Measurements from ENCODE around the gene CTDP1.

The CTDP1 gene, protein sequence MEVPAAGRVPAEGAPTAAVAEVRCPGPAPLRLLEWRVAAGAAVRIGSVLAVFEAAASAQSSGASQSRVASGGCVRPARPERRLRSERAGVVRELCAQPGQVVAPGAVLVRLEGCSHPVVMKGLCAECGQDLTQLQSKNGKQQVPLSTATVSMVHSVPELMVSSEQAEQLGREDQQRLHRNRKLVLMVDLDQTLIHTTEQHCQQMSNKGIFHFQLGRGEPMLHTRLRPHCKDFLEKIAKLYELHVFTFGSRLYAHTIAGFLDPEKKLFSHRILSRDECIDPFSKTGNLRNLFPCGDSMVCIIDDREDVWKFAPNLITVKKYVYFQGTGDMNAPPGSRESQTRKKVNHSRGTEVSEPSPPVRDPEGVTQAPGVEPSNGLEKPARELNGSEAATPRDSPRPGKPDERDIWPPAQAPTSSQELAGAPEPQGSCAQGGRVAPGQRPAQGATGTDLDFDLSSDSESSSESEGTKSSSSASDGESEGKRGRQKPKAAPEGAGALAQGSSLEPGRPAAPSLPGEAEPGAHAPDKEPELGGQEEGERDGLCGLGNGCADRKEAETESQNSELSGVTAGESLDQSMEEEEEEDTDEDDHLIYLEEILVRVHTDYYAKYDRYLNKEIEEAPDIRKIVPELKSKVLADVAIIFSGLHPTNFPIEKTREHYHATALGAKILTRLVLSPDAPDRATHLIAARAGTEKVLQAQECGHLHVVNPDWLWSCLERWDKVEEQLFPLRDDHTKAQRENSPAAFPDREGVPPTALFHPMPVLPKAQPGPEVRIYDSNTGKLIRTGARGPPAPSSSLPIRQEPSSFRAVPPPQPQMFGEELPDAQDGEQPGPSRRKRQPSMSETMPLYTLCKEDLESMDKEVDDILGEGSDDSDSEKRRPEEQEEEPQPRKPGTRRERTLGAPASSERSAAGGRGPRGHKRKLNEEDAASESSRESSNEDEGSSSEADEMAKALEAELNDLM

DNA sequence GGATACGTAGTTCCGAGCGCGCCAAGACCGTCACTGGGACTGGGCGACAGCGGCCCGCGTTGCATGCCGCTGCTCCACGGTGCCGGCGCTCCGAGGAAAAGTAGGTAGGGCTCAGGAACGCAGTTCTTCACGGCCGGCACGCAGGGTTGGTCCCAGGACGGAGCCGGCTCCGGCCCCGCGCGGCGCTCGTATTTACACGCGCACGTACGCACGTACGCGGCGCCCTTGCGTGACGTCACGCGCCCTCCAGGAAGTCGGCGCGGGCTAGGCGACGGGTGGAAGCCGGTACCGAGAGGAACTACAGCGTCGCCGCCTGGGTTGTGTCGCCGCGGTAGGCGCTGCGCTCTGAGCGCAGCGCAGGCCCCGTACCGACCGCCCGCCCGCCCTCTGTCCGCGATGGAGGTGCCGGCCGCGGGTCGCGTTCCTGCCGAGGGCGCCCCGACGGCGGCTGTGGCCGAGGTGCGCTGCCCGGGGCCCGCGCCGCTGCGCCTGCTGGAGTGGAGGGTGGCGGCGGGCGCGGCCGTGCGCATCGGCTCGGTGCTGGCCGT lies at the start of gene CTDP1:
Gene CTDP1, plus strand, starts transcription at position 252 of the 548 bp plus-strand sequence. Its CDS starts 145 bp downstream, at position 397.
- DNase-seq = peak; percentile 94

DNA sequence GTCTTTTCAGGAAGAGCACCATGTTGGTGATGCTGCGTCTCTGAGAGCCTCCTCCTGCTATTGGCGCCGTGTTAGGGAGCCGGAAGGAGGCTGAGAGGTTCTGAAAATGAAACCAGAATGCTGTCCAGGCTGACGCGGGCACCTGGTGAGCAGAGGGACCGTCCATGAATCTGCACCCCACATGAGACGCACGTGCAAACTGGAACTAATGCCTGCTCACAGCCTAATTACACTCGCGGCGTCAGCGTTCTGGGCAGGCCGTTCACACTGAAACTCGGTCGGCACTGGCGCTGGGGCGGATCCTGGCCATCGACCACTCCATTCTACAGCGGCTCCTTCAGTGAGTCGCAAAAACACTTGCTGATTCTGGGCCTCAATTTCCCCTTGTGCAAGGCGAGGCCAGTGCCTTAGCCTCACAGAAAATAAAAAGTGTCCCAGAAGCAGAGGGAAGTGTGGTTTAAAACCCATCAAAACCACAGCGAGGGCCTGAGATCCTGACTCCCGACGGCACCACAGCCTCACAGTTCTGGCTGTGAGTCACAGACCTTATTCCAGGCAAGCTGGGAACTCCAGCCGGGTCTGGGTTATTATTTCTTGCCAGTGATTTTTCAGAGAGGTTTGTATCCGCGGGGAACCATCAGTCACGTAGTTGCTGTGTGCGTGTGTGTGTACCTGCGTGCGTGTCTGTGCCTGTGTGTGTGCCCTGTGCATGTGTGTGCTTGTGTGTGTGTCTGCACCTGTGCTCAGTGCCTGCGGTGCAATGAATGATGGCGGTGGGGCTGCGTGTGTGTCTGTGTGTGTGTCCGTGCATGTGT lies 49.1 kb upstream of the CTDP1 start:
- no peak for DNase-seq

DNA sequence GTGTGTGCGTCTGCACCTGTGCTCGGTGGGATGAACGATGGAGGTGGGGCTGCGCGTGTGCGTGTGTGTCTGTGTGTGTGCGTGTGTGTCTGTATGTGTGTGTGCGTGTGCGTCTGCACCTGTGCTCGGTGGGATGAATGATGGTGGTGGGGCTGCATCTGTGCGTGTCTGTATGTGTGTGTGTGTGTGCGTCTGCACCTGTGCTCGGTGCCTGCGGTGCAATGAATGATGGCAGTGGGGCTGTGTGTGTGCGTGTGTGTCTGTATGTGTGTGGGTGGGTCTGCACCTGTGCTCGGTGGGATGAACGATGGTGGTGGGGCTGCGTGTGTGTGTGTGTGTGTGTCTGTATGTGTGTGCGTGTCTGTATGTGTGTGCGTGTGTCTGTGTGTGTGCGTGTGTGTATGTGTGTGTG lies 48.5 kb upstream of the CTDP1 start:
- no peak for DNase-seq

DNA sequence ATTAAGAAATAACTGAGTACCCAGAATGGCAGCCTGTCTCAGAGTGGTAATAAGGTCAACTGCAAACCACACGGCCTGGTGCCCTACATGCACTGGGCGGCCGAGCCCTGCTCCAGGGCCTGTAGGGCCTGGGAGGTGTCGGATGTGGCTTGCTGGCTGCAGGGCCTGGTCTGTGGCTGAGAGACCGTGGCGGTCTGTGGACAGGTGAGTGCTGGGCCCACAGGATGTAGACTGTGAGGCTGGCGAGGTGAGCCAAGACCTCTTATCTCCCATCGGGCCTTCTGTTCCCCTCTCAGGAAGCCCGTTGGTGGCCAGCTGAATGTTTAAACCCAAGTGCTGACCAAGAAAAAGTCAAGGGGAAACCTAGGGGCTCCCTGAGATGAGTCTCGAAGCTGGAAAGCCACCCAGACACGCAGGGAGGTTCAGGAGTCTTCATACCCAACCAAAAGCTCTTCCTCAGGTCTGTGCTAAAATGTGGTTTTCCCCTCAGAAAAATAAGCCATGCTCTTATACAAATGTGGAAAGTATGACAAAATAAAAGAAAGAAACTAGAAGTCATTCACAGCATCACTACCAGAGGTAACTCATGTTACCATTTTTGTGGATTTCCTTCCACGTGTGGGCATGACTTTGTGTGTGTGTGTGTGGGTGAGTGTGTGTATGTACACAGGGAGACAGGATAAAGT lies 47.7 kb upstream of the CTDP1 start:
- DNase-seq = no peak

DNA sequence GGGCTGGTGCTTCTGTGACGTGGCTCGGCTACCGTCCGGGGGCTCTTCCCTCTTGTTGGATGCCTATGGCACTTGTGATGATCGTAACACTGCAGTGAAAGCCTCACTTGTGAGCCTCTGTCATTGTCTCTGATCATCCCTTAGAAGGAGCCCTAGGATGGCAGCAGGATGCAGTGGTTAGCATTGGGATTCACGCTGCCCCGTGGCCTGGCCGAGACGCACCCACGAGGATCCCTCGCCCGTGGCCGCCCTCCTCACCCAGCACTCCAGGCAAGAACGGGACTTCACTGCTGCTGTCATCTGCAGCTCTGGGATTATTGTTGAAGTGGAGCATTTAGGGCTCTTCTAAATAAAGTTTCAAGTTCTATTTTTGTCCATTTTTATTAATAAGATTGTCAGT lies 46.8 kb upstream of the CTDP1 start:
- no peak for DNase-seq

DNA sequence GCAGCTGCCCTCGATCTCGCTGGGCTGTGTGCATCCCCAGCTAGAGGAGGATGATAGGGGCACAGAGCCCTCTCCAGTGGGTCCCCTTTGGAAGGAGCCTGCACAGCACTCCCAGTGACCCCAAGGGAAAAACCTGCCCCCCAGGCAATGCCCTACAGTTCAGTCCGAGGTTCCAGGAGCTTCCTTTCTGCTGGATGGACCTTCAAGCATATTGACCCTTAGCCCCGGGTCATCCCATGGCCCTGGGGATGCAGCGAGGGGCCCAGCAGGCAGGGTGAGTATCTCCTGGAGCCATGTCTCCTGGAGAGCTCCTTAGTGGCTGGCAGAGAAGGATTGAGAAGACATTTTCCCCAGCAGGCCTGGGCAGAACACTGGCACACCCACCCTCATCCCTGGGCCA lies 45.4 kb upstream of the CTDP1 start:
- no peak for DNase-seq

DNA sequence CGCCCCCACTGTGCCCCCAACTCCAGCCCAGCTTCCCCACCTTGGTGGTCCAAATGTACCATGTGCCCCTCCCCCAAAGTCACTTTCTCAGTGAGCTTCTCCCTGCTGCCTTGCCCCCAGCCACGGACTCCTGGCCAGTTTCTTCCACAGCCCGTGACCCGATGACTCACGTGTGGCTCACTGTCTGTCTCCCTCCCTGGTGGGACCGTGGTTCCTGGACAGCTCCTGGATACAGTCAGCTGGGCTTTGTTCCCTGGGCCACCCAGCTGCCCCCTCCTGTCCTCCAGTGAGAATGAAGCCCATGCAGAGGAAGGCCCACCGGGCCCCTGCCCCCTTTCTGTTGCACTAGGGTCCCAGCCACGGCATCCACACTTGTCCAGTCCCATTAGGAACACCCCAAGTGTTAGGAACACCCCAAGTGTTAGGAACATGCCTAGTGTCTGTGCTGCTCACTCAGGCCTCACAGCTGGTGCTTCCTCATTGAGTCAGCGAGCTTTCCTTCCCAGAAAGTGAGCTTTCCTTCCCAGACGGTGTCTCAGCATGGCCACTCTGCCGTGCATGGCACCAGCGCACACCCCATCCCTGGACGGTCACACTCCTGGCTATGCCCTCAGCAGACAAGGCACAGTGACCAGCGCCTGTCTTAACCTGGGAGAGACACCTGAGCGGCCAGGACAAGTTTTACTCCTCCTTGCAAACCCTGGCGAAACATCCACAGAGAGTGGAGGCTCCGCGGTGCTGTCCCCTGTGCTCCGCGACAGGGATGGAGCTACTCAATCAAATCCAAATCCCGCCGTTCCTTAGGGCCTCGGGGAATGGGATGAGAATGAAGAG lies 44.8 kb upstream of the CTDP1 start:
- no peak for DNase-seq

DNA sequence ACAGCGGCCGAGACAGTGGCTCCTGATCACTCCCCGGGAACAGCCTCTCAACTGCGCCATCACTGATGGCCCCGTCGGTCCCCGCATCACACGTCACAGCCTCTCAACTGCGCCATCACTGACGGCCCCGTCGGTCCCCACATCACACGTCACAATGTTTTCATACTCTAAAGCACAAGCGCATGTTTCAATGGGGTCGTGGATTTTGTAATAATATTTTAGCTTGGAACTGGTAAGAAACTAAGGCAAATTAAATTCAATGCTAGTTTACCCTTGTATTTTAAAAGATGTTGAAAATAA lies 44.2 kb upstream of the CTDP1 start:
- no peak for DNase-seq

DNA sequence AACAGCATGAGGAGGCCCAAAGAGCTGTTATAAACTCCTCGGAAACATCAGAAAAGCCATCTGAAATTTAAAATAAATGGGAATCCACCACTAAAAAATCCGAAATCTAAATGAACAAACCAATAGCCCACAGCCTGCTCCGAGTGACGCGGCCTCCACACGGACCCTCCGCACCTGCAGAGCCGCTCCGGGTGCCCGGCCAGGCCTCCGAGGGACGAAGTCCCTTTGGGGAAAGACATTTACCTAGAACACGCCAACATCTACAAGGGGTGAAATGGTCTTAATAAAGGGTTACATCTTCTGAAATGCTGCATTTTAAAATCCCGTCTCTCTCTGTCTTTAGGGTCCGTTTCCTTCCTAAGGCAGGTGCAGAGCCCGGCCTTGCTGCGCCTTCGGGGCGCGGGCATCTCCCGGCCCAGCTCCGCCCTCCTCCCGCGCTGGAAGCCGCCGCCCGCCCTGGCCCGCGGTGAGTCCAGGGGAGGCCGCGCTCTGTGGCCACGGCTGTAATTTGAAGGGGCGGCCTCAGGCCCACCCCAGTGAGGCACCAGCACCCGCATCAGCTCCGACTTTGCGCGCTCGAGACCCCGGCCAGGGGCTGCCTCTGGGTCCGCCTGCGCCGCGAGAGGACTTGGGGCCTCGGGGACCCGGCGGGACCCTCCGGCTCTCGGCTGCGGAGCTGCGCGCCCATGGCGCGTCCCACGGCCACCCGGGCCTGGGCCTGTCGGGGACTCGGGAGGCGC lies 42.3 kb upstream of the CTDP1 start:
- no peak for DNase-seq

DNA sequence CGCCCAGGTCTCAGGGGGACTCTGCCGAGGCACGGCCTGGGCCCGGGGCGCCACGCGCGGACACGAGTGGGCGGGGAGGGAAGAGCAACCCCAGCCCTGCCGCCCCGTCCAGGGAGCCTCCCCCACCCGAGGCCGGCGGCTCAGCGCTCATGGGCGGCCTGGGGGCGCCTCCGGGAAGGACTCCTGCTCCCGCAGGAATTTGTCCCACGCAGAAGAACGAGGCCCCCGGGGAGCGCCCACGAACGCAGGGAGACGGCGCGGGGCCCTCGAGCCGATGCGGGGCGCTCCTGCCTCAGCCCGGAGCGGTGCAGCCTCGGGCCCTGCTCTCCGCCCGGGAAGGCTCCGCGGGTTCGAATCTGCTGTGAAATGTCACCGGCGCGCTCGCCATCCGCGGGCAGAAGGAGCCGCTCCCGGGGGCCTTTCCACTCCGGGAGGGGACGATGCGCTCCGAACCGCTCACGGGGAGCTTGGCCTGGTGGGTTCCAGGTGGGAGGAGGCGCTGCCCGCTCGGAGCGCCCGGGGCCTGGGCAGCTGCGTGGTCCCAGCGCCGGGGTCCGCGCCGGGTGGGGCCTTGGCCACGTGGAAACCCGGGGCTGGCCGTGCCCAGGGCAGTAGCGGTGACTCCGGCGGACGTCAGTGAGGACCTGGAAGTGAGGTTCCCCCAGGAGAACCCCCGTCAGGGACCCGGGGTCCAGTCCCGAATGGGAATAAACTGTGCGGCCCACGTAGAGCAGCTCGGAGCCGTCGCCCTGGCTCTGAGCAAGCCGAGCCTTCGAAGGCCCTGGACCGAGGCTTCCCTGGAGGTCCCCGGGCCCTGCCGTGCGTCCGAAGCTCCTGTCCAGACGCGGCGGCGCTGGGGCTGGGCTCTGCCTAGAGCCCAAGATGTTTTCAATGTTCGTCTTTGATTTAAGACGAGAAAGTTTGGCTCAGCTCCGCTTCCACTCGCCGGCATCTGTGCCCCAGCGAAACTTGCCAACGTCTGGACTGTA lies 41.4 kb upstream of the CTDP1 start:
- no peak for DNase-seq

DNA sequence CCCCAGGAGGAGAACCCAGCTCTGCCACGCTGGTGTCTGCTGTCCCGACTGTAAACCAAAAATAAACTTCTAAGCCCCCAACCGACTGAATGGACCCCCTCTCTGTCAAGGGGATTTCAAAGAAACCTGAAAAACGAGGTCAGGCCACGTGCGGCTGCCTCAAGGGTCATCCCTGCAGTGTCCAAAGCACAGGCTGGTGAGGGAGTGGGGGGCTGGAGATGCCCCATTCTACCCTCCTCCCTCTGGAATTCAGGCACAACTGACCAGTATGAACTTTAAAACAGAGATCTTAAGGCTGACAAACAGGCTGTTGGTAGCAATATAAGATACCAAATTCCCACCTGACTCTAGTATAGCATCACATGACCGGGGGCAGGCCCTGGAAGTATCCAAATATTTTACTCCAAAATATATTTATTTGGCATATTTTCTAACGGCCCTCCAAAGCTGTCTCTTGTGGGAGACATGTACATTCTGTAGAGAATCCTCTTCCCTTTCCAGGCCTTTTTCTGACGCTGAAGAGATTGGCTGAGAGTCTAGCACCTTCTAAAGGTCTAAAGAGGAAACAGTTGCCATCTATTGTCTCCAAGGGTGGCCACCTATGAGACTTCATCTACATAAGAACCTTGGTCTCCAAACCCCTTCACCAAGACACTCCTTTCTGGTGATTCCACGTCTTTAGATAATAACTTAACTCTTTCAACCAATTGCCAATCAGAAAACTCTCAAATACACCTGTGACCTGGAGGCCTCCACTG lies 40.4 kb upstream of the CTDP1 start:
- no peak for DNase-seq

DNA sequence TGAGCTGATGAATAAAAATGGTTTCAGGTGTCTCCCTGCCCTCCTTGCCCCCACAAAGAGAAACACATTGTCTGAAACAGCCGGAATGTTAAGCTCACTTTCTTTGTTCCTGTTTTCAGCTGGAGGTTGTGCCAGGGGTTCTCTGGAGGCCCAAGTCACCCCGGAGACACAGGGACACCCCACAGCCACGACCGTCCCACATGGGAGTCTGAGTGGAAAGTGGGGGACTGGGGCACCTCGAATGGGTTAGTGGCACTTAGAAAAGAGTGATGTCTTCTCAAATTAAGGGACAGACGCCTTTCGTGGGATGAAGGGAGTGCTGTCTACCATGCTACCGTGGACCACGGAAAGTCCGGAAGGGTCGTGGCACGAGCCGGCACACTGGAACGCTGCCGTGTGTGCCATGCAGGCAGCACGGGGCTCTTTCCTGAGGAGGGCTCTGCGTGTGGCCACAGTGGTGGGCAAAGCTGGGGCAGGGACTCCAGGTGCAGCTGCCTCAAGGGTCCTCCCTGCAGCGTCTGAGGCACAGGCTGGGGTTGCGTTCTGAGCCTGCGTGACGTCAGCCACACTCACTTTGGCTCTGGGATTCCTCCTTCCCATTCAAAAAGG lies 39.4 kb upstream of the CTDP1 start:
- no peak for DNase-seq

DNA sequence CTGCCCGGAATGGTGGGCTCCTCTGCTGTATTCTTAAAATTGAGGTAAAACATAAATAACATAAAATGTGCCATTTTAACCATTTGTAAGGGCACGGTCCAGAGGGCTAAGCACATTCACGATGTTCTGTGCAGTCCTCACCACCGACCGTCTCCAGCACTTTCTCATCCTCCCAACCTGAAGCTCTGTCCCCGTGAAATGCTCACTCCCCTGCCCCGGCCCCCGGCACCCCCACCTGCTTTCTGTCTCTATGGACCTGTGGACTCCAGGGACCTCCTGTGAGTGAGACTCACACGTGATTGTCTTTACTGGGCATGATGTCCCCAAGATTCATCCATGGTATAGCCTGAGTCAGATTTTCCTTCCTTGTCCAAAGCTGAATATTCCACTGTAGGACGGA lies 38.7 kb upstream of the CTDP1 start:
- DNase-seq = no peak

DNA sequence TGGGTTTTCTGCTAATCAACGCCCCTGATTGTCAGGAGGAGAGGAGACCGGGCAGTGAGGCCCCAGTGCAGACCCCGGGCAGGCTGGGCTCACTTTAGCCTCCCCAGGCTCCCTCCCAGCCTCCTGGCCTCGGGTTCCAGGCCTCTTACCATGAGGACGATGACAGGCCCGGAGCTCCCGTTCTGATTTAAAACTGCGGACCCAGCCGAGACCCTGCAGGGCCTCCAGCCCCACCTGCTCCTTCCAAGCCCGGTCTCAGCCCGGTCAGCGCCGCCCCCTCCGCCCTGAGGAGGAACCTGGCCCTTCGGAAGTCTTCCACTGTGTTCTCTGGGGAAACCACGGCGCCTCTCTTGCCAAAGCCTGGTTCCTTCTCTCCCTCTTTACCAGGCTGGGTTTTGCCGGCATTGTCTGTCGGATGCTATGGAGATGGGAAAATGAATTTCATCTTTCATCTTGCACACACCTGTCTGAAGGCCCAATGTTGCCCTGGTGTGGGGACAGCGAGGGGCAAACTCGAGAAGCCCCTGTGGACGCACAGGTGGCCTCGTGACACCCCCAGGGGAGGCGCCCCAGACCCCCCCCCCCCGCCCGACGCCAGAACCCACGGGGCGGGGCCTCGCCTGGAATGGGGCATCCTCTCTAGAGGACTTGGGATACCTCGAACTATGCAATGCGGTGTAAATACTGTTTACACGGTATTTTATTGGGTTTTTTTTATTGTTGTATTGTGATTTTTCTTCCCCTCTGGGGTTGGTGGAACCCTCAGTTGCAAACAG lies 37.7 kb upstream of the CTDP1 start:
- no peak for DNase-seq

DNA sequence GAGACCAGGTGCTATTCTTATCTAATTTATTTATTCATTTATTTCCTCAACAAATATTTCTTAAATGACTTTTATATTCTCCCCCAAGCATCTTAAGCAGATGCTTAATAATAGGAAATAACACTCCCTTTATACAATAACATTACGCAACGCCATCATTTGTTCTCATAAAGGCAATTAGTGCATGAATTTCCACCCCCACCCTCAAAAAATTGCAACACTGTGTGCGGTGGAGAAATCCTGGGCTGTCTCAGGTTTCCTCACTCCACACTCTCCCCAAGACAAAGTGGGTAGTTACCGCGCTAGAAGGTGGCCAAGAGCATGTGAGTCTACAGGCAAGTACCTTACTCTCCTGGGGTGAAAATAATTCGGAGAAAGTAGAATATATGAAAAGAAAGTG lies 37.0 kb upstream of the CTDP1 start:
- DNase-seq = no peak

DNA sequence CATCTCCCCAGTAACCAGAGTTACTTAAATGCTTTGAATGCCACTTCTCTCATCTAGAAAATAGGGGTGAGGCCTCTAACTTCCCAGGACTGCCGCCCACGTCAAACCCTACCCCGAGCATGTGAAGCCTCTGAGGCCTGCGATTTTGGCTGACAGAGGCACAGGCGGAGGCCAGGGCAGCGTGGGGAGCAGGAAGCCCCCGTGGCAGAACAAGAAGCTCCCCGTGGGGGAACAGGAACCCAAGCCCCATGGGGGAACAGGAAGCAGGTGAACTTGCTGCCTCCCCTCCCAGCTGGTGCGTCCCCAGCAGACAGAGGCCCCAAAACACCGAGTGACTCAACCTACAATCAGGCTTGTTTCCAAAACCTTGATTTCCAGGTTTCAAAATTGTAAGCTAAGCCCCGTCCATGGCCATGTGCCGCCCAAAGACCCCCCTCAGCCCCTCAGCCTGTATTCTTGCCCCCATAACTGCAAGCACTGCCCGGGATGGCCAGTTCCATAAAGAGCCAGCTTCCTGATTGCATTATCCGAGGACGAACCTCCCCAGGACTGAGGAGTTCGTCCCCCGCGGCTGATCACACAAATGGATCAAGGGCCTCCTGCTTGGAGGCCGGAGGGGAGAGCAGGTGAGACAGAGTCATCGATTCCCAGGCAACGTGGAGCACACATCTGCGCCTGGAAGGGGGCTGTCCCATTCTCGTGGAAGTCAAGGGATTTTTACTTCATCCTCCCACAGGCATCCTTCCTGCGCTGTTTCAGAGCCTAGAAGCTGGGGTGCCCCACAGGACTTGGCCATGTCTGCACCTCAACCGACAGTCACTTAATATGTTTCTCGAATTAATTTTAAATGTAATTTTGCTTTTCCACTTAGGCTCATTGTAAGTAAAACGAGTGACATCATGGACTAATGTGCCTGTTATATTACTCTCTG lies 36.3 kb upstream of the CTDP1 start:
- DNase-seq = no peak
